ENCODE data around the gene NFKBIL1. TPM values are rescaled to one million over a fixed set of nuclear protein-coding genes. Genes with fewer than 3 reads are reported as not detected.

NFKBIL1 gene
- total RNA-seq, 1 donor from 2014 or later: 28.7 TPM

GRCh38 chr6:31580807-31581433, 33.5 kb downstream of the NFKBIL1 start:
- peaks cover 49% of the 10 kb centered on the region for H3K27me3 Mint-ChIP-seq
- no peaks in the 10 kb centered on the region for H3K36me3 Mint-ChIP-seq (ENCODE audit: insufficient read depth)
- DNase-seq (ENCODE audit: low spot score, unreplicated experiment): peak; percentile 89
- peaks cover 11% of the 10 kb centered on the region for H3K4me1 Mint-ChIP-seq (ENCODE audit: low read depth)
- TF ChIP-seq CTCF (IDR thresholded peaks at IDR 0.05; ENCODE audit: unreplicated experiment): peak; percentile 100
- peak overlapping the region; percentile 92 for H3K27ac Mint-ChIP-seq
- no peaks in the 10 kb centered on the region for H3K9me3 Mint-ChIP-seq (ENCODE audit: low read depth)
- peak overlapping the region; percentile 92 for H3K4me3 Mint-ChIP-seq (ENCODE audit: low read depth)

GRCh38 chr6:31581434-31582229, 34.2 kb downstream of the NFKBIL1 start:
- H3K9me3 Mint-ChIP-seq (ENCODE audit: low read depth): no peaks in the 10 kb centered on the region
- H3K36me3 Mint-ChIP-seq (ENCODE audit: insufficient read depth): no peaks in the 10 kb centered on the region
- peak overlapping the region; percentile 92 for H3K4me3 Mint-ChIP-seq (ENCODE audit: low read depth)
- DNase-seq (ENCODE audit: low spot score, unreplicated experiment): no peak
- peak overlapping the region; percentile 92 for H3K27ac Mint-ChIP-seq
- peaks cover 43% of the 10 kb centered on the region for H3K27me3 Mint-ChIP-seq
- peaks cover 11% of the 10 kb centered on the region for H3K4me1 Mint-ChIP-seq (ENCODE audit: low read depth)
- no peak for TF ChIP-seq CTCF (IDR thresholded peaks at IDR 0.05; ENCODE audit: unreplicated experiment)

- Mint-ChIP-seq H3K27ac (peak within 1 kb of the TSS; percentile 92), H3K4me3 (ENCODE audit: low read depth) (peak within 1 kb of the TSS; percentile 92), H3K4me1 (ENCODE audit: low read depth) (peaks cover 11% of the 10 kb centered on the region), H3K27me3 (peaks cover 45% of the 10 kb centered on the region), H3K9me3 (ENCODE audit: low read depth) (no peaks in the 10 kb centered on the region), H3K36me3 (ENCODE audit: insufficient read depth) (no peaks in the 10 kb centered on the region)
- DNase-seq (ENCODE audit: low spot score, unreplicated experiment): no peak
- no peak for TF ChIP-seq CTCF (IDR thresholded peaks at IDR 0.05; ENCODE audit: unreplicated experiment)
These were observed 34.8 kb downstream of the NFKBIL1 start, which contains the start of gene LTB for GRCh38 chr6:31582230-31582643. Gene LTB (minus strand): TSS chr6:31582424. CDS start chr6:31582417, 7 bp downstream.

GRCh38 chr6:31585491-31585890, 38.1 kb downstream of the NFKBIL1 start:
- H3K4me3 Mint-ChIP-seq (ENCODE audit: low read depth): no peak overlapping the region
- no peak for DNase-seq (ENCODE audit: low spot score, unreplicated experiment)
- H3K27me3 Mint-ChIP-seq: peaks cover 38% of the 10 kb centered on the region
- H3K27ac Mint-ChIP-seq: no peak overlapping the region
- peak; percentile 47 for TF ChIP-seq CTCF (IDR thresholded peaks at IDR 0.05; ENCODE audit: unreplicated experiment)
- H3K36me3 Mint-ChIP-seq (ENCODE audit: insufficient read depth): no peaks in the 10 kb centered on the region
- peaks cover 10% of the 10 kb centered on the region for H3K4me1 Mint-ChIP-seq (ENCODE audit: low read depth)
- no peaks in the 10 kb centered on the region for H3K9me3 Mint-ChIP-seq (ENCODE audit: low read depth)

GRCh38 chr6:31586008-31586407, 38.6 kb downstream of the NFKBIL1 start, which contains the start of gene LST1:
Gene LST1 (plus strand): TSS chr6:31586277. CDS start chr6:31587300, 1,023 bp downstream.
- H3K4me3 Mint-ChIP-seq (ENCODE audit: low read depth): no peak within 1 kb of the TSS
- no peaks in the 10 kb centered on the region for H3K9me3 Mint-ChIP-seq (ENCODE audit: low read depth)
- H3K27ac Mint-ChIP-seq: no peak within 1 kb of the TSS
- DNase-seq (ENCODE audit: low spot score, unreplicated experiment): no peak
- peaks cover 7% of the 10 kb centered on the region for H3K4me1 Mint-ChIP-seq (ENCODE audit: low read depth)
- H3K27me3 Mint-ChIP-seq: peaks cover 35% of the 10 kb centered on the region
- no peak for TF ChIP-seq CTCF (IDR thresholded peaks at IDR 0.05; ENCODE audit: unreplicated experiment)
- no peaks in the 10 kb centered on the region for H3K36me3 Mint-ChIP-seq (ENCODE audit: insufficient read depth)

All from progenitor cell of endocrine pancreas (in vitro differentiated cells).